ENCODE results near the gene MCC.
"Not testable (repeated sequence)": the region's sequence is repeated elsewhere in the genome, so short reads cannot be mapped to it uniquely, and the experiment has no call there.

Gene MCC

DNA sequence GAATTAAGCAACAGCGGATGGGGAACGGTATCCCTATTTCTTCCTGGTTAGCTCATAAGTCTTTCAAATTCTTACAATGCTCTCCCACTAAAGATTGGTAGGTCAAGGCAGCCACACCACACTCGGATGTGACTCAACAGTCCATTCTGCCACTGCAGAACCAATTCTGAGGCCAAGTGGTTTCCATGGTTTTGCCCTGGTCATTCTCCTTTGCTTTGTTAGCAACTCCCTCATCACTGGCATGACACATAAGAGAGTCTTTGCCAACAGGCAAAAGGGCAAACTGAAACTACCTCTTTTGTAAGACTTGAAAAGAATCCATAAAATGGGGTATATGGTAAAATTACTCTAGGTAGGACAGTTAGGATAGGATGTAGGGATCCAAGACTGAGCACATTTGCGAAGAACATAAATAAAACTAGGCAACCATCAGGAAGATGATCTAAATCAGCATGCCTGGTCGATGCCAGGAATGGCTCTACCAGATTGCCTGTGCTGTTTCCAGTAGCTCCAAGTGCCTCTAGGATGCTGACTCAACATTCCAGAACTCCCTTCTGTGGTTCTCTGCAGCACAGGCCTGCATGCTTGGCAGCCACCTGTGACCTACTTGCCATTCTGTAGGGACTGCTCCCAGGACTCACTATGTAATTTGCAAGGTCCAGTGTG is 406.2 kb downstream of the MCC start:
- DNase-seq (ENCODE audit: low read depth), result peak; percentile 34

DNA sequence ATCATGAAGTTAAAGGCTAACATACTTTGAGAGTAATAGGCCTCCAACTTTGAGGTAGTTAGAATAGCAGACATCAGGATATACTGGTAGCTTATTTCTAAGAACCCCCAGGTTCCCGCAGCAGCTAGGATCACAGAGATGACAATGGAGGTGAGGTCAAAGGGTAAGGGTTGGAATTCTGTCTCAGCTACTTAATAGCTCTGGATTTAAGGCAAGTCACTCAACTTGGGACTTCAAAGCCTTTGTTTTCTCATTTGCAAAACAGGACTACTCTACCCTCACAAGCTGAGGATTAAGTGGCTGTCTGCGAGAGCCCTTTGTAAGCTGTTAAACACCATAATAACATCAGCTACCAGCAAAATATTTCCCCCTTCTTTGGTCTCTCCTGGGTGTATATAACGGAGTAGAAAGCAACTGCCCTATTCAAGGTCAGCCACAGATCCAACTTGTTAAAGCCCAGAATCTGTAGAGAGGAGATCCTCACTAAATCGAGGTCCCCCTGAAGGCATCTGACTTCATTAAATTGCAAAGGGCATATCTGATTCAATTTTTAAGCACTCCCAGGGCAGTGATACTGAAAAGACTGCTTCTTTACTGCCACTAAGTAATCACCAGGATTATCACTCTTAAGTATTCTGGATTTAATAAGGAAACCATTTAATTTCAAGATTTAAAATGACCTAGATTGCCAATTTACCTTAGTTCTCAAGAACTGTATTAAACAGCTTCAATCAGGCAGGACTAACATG is 407.0 kb downstream of the MCC start:
- DNase-seq (ENCODE audit: low read depth), result no peak

GRCh38 chr5:113076649-113077048 is 411.6 kb downstream of the MCC start:
- not testable (repeated sequence) for DNase-seq (ENCODE audit: low read depth)

- DNase-seq (ENCODE audit: low read depth), result no peak
Measured at GRCh38 chr5:113075019-113075418, 413.2 kb downstream of the MCC start.

DNA sequence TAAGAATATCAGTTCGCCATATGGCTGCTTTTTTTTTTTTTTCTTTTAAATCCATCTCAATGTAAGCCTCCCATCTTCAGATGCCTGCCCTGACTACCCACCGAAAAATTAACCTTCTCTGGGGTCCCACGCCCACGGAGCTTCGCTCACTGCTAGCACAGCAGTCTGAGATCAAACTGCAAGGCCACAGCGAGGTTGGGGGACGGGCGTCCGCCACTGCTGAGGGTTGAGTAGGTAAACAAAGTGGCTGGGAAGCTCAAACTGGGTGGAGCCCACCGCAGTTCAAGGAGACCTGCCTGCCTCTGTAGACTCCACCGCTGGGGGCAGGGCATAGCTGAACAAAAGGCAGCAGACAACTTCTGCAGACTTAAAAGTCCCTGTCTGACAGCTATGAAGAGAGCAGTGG is 414.6 kb downstream of the MCC start:
- DNase-seq (ENCODE audit: low read depth), result not testable (repeated sequence)

DNA sequence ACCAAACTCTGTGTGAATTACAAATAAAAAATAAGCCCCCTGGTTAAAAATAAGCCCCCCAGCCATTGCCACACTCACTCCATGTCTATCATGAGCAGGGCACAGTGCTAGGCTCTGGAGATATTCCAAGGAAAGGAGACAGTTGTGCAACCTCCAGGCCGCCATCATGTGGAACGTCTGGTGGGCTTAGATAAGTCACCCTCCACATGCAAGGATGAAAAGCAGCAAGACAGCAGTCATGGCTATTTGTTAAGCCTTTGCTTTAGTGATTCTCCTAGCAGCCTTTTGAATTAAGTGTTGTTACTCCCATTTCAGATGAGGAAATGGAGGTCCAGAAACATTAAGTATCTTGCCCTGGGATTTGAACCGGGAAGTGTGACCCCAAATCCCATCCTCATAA is 416.9 kb downstream of the MCC start:
- no peak for DNase-seq (ENCODE audit: low read depth)

GRCh38 chr5:113070901-113071300 is 417.4 kb downstream of the MCC start:
- no peak for DNase-seq (ENCODE audit: low read depth)

DNA sequence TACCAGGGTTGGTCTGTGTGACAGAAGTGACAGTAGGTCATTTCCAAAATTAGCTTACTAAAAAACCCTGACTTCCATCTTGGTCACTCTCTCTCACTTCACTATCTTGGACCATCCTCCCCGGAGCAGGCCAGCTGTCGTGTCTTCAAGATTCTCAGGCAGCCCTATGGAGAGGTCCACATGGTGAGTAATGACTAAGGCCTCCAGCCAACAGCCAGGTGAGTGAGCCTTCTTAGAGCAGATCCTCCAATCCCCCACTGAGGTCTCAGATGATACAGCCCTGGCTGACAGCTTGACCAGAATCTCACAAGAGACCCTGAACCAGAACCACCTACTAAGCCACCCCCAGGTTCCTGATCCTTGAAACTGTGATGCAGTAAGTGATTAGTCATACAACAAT is 419.7 kb downstream of the MCC start:
- DNase-seq (ENCODE audit: low read depth), result no peak

GRCh38 chr5:113067635-113068344 is 420.5 kb downstream of the MCC start:
- DNase-seq (ENCODE audit: low read depth), result no peak

GRCh38 chr5:113065626-113066025 is 422.6 kb downstream of the MCC start:
- no peak for DNase-seq (ENCODE audit: low read depth)

DNA sequence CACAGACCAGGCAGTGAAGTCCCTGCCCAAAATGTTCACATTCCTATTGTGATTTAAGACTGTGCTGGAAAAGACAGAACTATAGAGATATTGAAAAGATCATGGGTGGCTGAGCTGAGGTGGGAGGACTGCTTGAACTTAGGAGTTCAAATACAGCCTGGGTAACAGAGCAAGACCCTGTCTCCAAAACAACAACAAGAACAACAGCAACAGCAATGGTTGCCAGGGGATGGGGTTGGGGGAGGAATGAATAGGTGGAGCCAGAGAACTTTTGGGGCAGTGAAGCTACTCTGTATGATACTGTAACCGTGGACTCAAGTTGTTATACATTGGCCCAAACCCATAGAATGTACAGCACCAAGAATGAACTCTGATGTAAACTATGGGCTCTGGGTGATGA is 423.4 kb downstream of the MCC start:
- no peak for DNase-seq (ENCODE audit: low read depth)

GRCh38 chr5:113063927-113064326 is 424.3 kb downstream of the MCC start:
- DNase-seq (ENCODE audit: low read depth), result no peak

DNA sequence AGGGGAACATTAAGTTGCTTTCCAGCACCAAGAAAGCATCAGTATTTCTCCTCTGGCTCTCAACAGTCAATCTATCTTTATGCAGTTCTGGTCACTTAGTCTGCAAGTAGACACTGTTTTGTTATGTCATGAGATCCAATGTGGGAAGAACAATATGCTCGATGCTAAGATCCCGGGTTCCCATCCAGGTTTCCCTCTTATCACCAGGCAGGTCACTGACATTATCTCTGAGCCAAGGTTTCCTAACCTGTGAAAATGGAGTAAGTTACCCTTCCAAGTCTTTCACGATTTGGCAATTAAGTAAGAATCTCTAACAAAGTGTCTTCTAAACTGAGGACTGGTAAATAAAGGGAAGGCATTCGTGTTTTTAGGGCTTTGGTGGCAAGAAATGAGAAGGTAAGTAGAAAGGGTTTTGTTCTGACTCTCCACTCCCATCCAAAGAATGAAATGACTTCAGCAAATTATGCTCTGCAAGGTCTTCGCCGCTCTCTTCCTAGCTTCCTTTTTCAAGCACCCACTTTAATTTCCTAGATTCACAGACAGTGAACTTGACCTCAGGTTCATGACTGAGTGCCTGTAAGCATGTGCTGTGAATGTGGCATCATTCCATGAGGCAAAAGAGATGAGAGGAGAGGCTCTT is 425.3 kb downstream of the MCC start:
- DNase-seq (ENCODE audit: low read depth), result no peak

DNA sequence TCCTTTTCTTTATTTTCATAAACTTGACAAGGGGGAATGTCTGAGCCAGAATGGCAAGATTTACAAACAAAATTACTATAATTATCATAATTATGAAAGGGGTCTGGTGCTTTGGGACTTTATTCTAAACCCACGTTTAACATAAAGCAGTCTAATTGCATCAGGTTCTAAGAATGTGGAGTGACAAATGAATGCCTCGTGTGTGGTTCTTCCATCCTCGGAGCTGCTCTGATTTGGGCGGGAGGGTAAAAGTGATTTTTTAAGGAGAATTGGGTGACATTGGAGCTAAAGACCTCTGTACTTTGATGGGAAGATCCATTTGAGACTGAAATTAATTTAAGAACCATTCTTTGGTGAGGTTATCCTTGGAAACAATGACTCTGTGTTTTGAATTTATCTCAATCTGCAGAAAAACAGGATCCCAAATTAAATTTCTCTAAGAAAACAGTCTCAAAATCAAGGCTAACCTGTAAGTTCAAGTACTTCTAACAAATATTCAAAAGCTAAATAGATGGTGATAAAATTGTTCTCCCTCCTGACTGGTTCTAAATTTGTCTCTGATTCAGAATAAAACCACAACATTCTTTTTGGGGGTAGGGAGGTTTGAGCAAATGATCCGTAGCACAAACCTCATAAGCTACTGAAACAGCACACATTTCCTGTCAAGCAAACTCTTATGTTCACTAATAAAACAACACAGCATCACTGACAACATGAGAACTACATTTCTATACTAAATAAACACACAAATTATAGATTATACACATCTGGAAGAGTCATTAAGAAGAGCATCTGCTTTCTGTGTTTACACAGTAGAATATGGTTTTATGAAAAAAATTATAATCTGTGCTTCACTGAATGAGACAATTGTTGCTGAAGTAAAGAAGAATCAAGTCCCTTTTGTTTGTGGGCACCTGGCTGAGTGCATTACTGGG is 426.1 kb downstream of the MCC start:
- DNase-seq (ENCODE audit: low read depth), result no peak

DNA sequence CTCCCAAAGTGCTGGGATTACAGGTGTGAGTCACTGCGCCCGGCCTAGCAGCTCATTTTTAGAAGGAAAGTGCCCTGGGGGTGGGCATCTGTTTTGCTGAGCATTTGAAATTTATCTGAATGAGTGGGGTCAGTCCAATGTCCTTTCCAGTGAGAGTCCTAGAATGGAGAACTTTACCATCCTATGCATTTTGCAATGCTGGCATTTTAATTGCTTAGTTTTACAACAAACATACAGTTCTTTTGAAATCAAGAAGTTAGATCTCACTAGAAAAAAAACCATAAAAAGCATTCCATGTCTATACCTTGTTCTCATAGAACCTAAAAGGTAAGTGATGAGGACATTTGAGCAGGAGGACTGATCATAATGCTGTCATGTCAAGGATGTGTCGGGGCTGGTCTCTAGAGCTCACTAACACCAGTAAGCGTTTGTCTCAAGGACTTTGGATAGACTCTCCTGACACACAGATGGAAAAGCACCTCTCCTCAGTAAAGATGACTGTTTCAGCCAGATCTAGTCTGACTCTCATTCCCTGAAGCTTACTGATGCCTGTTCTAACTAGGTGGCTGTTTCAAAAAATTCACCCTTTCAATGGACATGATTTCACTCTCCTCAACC is 427.7 kb downstream of the MCC start:
- no peak for DNase-seq (ENCODE audit: low read depth)

GRCh38 chr5:113059232-113060040 is 428.8 kb downstream of the MCC start:
- DNase-seq (ENCODE audit: low read depth), result no peak

- DNase-seq (ENCODE audit: low read depth), result no peak
Measured at GRCh38 chr5:113058706-113059226, 429.5 kb downstream of the MCC start.

- no peak for DNase-seq (ENCODE audit: low read depth)
Measured at GRCh38 chr5:113058269-113058668, 430.0 kb downstream of the MCC start.

GRCh38 chr5:113057557-113057984 is 430.7 kb downstream of the MCC start:
- DNase-seq (ENCODE audit: low read depth), result no peak

DNA sequence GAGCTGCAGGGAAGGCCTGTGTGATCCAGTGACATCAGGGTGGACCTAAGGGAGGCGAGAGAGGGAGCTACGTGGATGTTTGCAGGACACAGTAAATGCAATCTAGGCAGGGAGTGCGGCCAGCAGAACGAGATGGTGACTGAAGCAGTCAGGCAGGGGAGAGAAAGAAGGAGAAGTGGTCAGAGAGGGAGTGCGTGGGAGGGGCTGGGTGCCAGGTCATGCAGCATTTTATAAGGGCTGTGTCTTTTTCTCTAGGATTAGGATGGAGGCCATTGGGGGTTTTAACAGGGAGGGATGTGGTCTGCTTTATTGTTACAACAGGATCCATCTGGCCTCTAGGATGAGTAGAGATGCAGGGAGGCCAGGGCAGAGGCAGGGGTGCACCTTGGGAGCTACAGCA is 431.3 kb downstream of the MCC start:
- DNase-seq (ENCODE audit: low read depth), result no peak
